Lower lobe of right lung (tissue), 2 donors: Measurements from ENCODE around the gene ZNF200. TPM values are rescaled to one million over a fixed set of nuclear protein-coding genes. Genes with fewer than 3 reads are reported as not detected.
"Not testable (repeated sequence)": the region's sequence is repeated elsewhere in the genome, so short reads cannot be mapped to it uniquely, and the experiment has no call there.

Experiments used
- ATAC-seq, 2 donors: fragments of 200-7000 bp; cut with Tn5 transposase; one replicate each; pipeline ENCODE4 v1.9.1; 2020 to 2022; ENCODE audit warnings: mild to moderate bottlenecking in 2 of 2, moderate library complexity in 2 of 2
- DNase-seq: peaks from one replicate; pipeline ENCODE4 v3.0.0-alpha.2; 2020
- H3K27ac ChIP-seq: fragments of 200-600 bp; one replicate; pipeline ENCODE4 v1.8.0; 2022
- H3K27me3 ChIP-seq: fragments of 200-600 bp; one replicate; pipeline ENCODE4 v1.8.0; 2022; ENCODE audit warnings: low read depth
- H3K36me3 ChIP-seq: fragments of 200-600 bp; one replicate; pipeline ENCODE4 v1.8.0; 2022; ENCODE audit warnings: mild to moderate bottlenecking
- H3K4me1 ChIP-seq: fragments of 200-600 bp; one replicate; pipeline ENCODE4 v1.8.0; 2022
- H3K4me3 ChIP-seq: fragments of 200-600 bp; one replicate; pipeline ENCODE4 v1.8.0; 2022; ENCODE audit warnings: mild to moderate bottlenecking
- H3K9me3 ChIP-seq: fragments of 200-600 bp; one replicate; pipeline ENCODE4 v1.8.0; 2022
- intact Hi-C: fragments of 100-400 bp; cut with DNase I; formaldehyde crosslinking; loops from one replicate; pipeline ENCODE4 v1.11.0; 2022
- total RNA-seq: library from RNA; stranded (reverse); fragmentation: NEBNext Ultra II Directional; extraction: Animal tissue kit (Norgen Biotek cat#: 25700); gene quantifications from one replicate; pipeline ENCODE4 v1.2.1, GENCODE V29; 2021
- TF ChIP-seq, protein P1 (sequence below): fragments of 200-600 bp; IDR thresholded peaks from one replicate; pipeline ENCODE4 v1.8.0; 2022; ENCODE audit warnings: antibody characterized with exemption, mild to moderate bottlenecking
- donor health status: DM: no; HTN: yes; CAD: no; lungs with severe emphysema.

ZNF200 gene
- total RNA-seq, 1 donor from 2014 or later: 12.0 TPM

DNA sequence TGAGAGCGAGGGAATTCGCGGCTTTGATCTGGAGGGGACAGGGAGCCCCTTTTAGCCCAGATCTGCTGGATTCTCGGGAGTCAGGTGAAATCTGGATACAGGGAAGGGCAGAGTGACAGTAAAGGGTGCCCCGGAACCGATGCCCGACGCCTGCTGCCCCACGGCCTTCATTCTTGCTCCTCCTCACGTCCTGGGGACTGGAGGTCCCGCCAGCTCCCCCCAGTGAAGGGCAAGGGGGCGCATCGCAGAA lies 46.4 kb downstream of the ZNF200 start:
- H3K36me3 ChIP-seq: no peaks in the 10 kb centered on the region
- TF ChIP-seq, protein P1, sequence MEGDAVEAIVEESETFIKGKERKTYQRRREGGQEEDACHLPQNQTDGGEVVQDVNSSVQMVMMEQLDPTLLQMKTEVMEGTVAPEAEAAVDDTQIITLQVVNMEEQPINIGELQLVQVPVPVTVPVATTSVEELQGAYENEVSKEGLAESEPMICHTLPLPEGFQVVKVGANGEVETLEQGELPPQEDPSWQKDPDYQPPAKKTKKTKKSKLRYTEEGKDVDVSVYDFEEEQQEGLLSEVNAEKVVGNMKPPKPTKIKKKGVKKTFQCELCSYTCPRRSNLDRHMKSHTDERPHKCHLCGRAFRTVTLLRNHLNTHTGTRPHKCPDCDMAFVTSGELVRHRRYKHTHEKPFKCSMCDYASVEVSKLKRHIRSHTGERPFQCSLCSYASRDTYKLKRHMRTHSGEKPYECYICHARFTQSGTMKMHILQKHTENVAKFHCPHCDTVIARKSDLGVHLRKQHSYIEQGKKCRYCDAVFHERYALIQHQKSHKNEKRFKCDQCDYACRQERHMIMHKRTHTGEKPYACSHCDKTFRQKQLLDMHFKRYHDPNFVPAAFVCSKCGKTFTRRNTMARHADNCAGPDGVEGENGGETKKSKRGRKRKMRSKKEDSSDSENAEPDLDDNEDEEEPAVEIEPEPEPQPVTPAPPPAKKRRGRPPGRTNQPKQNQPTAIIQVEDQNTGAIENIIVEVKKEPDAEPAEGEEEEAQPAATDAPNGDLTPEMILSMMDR: no peak
- H3K4me1 ChIP-seq: peaks cover 19% of the 10 kb centered on the region
- no peak for DNase-seq
- H3K27ac ChIP-seq: no peak overlapping the region
- H3K4me3 ChIP-seq: peak overlapping the region; percentile 23
- intact Hi-C loops: no loop called here
- peaks cover 100% of the 10 kb centered on the region for H3K27me3 ChIP-seq
- no peaks in the 10 kb centered on the region for H3K9me3 ChIP-seq
- no peak for ATAC-seq

DNA sequence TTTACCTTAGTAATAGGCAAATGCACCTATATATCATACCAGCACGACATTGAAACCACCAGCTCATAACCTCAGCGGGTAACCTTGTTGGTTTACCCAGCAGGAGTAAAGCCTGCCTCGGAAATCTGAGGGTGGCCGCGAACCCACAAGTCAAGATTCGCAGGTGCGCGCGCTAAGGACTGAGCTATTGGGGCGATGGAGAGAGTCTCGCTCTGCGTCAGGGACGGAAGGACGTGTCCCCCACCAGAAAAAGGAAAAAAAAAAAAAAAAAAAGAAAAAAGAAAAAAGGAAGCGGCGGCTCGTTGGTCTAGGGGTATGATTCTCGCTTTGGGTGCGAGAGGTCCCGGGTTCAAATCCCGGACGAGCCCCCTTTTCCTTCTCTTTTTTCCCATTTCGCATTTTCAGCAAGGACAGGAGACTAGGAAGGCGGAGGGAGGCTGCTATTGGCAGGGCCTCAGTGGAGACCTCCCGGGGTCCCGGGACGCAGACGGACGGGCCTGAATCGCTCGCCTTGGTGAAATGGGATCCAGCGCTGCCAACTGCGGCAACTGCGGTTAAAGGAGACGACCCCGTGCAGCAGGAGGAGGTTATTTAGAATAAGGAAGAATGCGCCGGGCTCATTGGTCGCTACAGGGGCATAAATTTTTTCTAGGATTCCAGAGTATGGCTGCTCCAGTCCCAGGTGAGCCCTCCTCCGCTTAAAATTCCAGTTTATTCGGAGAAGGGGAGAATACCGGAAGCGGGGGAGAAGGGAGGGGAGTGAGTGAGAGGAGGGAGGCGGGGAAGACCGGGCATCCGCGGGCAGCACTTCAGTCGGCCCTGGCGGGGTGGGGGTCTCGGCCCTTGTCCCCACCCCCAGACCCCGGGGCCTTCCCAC lies 46.9 kb downstream of the ZNF200 start, which contains the start of gene OR1F1:
TSS of gene OR1F1 (plus strand) at position 407 of the 877 bp plus-strand sequence.
- Histone ChIP-seq H3K4me1 (peaks cover 25% of the 10 kb centered on the region), H3K27me3 (peaks cover 100% of the 10 kb centered on the region), H3K4me3 (peak within 1 kb of the TSS; percentile 23), H3K36me3 (no peaks in the 10 kb centered on the region), H3K27ac (no peak within 1 kb of the TSS), H3K9me3 (no peaks in the 10 kb centered on the region)
- TF ChIP-seq, protein P1: no peak
- ATAC-seq (peak in 1 of 2 donors; percentile 13), DNase-seq (no peak)
- intact Hi-C loops: no loop called here

DNA sequence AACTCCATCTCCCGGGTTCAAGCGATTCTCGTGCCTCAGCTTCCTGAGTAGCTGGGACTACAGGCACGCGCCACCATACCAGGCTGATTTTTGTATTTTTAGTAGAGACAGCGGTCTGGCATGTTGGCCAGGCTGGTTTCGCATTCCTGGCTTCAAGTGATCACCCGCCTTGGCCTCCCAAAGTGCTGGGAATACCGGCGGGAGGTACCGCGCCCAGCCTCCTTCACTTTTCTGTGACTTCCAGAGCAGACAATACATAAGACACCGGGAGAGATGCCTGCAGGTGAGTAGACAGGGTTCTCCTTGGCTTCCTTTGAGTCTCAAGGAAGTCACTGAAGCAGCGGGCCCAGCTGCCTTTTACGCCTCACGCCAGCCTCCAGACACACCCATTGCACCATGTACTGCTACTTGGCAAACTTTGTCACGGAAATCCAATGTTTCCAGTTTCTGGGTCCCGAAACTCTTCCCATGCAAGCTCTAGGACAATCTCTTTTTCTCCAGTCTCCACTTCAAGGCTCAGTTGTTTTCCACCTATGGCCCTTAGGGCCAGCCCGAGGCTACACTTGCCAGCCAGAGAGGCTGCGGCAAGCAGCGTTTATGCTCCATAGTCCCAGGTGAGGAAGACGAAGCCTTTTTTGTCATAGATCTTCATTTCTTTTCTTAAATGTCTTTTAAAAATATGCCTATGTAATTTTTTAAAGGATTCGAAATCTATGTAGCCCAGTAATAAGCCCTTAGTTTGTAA lies 47.8 kb downstream of the ZNF200 start:
- no peak for ATAC-seq

DNA sequence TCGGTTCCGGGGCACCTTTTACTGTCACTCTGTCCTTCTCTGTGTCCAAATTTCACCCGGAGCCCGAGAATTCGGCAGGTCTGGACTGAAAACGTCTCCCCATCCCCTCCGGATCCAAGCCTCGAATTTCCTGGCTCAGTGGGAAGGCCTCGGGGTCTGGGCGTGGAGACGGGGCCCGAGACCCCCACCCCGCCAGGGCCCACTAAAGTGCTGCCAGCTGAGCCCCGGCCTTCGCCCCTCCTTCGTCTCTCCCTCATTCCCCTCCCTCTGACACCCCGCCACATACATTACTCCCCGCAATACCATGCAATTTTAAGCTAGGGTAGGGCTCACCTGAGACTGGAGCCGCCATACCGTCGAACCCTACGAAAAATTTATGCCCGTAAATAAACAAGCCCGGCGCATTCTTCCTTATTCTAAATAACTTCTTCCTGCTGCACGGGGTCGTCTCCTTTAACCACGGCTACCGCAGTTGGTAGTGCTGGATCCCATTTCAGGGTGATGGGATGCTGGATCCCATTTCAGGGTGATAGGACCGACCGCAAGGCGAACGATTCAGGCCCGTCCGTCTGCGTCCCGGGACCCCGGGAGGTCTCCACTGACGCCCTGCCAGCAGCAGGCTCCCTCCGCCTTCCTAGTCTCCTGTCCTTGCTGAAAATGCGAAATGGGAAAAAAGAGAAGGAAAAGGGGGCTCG lies 51.4 kb downstream of the ZNF200 start:
- DNase-seq (no peak), ATAC-seq (peak in 1 of 2 donors; percentile 28)
- Histone ChIP-seq H3K4me3 (peak overlapping the region; percentile 42), H3K27ac (no peak overlapping the region), H3K9me3 (no peaks in the 10 kb centered on the region), H3K36me3 (no peaks in the 10 kb centered on the region), H3K27me3 (peaks cover 96% of the 10 kb centered on the region), H3K4me1 (peaks cover 21% of the 10 kb centered on the region)
- TF ChIP-seq, protein P1: no peak
- intact Hi-C loops: no loop called here

More for the DNA sequence above, 47.8 kb downstream of the ZNF200 start:
- H3K9me3 ChIP-seq: no peaks in the 10 kb centered on the region
- H3K27me3 ChIP-seq: peaks cover 100% of the 10 kb centered on the region
- H3K4me3 ChIP-seq: no peak overlapping the region
- intact Hi-C loops: no loop called here
- H3K36me3 ChIP-seq: no peaks in the 10 kb centered on the region
- H3K4me1 ChIP-seq: peaks cover 33% of the 10 kb centered on the region
- no peak overlapping the region for H3K27ac ChIP-seq
- DNase-seq: no peak
- TF ChIP-seq, protein P1: no peak

DNA sequence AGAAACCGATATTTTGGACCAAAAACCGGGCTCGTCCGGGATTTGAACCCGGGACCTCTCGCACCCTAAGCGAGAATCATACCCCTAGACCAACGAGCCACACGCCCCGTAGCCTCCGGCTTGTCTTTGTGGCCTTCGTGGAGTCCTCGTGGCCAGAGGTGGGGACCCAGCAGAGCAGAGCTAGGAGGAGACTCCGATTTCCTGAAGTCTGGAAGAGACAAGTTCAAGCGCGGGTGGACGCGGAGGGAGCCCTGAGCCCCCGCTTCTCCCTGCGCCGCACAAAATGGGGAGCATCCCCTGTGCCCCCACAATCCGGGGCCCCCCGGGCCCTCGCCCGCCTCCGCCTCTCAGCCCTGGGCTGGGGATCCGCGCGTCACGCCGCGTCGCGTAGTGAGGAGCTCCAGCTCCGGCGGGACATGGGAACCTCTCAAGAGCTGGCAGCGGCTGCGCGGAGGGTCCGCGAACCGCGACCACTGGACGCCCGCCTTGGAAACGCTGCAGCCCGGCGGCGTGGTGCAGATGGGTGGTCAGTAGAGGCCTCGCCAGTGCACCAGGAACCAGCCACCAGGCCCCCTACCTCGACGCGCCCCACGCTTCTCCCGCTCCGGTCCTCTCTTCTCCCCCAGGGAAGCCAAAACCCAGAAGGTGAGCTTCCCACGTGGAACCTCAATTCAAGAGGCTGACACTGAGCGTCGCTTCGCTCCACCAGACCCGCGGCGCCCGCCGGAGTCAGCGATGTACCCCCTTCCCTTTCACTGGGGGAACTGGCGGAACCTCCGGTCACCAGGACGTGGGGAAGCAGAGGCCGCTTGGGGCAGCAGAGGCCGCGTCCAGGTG lies 52.1 kb downstream of the ZNF200 start:
- ATAC-seq: peak; percentile 76 to 84
- intact Hi-C loops: no loop called here
- H3K4me3 ChIP-seq: peak overlapping the region; percentile 42

DNA sequence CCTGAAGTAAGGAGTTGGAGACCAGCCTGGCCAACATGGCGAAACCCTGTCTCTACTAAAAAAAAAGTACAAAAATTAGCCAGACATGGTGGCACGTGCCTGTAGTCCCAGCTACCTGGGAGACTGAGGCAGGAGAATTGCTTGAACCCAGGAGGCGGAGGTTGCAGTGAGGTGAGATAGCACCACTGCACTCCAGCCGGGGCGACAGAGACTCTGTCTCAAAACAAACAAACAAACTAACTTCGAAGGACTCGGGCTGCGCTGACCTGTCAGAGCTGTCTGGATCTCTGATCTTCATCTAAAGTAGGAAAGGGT lies 52.7 kb downstream of the ZNF200 start:
- H3K4me3 ChIP-seq, ATAC-seq, H3K36me3 ChIP-seq, H3K9me3 ChIP-seq, H3K27ac ChIP-seq, intact Hi-C loops, DNase-seq: not testable (repeated sequence)
- Histone ChIP-seq H3K27me3 (peaks cover 96% of the 10 kb centered on the region), H3K4me1 (peaks cover 15% of the 10 kb centered on the region)

More for the DNA sequence above, 52.1 kb downstream of the ZNF200 start:
- Histone ChIP-seq H3K27me3 (peaks cover 96% of the 10 kb centered on the region), H3K36me3 (no peaks in the 10 kb centered on the region), H3K4me1 (peaks cover 15% of the 10 kb centered on the region), H3K9me3 (no peaks in the 10 kb centered on the region), H3K27ac (no peak overlapping the region)
- TF ChIP-seq, protein P1: peak; percentile 36
- peak; percentile 68 for DNase-seq
